A673 (cell line): ENCODE measurements around the gene UNC13C.

Experiments used
- EZH2 ChIP-seq: fragments of 200-600 bp; sonication (generic); IDR thresholded peaks from 2 replicates; pipeline ENCODE4 v1.6.1; 2017; ENCODE audit warnings: borderline replicate concordance, low read depth, mild to moderate bottlenecking, mixed read lengths, antibody characterized with exemption, low read length; ENCODE audit not compliant: poor library complexity, severe bottlenecking
- TF ChIP-seq, protein P1 (sequence below): fragments of 300-800, 200-600 bp; sonication (generic); conservative IDR thresholded peaks from 2 replicates; pipeline ENCODE4 v1.5.1; 2017; ENCODE audit warnings: low read depth, mild to moderate bottlenecking, antibody characterized with exemption, low read length, moderate library complexity, mixed read lengths

DNA sequence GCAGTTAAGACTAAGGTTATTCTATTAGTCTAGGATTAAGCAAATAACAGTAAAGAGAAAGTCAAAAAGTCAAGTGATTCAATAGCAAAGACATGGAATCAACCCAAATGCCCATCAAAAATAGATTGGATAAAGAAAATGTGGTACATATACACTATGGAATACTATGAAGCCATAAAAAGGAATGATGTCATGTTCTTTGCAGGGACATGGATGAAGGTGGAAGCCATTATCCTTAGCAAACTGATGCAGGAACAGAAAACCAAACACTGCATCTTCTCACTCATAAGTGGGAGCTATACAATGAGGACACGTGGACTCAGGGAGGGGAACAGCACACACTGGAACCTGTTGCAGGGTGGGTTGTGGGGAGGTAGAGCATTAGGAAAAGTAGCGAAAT, 29.0 kb downstream of the UNC13C start:
- TF ChIP-seq, protein P1, sequence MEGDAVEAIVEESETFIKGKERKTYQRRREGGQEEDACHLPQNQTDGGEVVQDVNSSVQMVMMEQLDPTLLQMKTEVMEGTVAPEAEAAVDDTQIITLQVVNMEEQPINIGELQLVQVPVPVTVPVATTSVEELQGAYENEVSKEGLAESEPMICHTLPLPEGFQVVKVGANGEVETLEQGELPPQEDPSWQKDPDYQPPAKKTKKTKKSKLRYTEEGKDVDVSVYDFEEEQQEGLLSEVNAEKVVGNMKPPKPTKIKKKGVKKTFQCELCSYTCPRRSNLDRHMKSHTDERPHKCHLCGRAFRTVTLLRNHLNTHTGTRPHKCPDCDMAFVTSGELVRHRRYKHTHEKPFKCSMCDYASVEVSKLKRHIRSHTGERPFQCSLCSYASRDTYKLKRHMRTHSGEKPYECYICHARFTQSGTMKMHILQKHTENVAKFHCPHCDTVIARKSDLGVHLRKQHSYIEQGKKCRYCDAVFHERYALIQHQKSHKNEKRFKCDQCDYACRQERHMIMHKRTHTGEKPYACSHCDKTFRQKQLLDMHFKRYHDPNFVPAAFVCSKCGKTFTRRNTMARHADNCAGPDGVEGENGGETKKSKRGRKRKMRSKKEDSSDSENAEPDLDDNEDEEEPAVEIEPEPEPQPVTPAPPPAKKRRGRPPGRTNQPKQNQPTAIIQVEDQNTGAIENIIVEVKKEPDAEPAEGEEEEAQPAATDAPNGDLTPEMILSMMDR = no peak
- no peak for TF ChIP-seq EZH2
